ENCODE results near the gene SNAP23. TPM values are rescaled to one million over a fixed set of nuclear protein-coding genes. Genes with fewer than 3 reads are reported as not detected.

The SNAP23 gene
- total and polyA plus RNA-seq, 7 donors = 43.8 to 107 (median 67.0) TPM

GRCh38 chr15:42491539-42492225, 3.8 kb upstream of the SNAP23 start:
- WGBS, 2 donors = 80 to 88% methylated on average over 18 of the region's 18 CpGs
- Histone ChIP-seq H3K27me3 (no peaks in the 10 kb centered on the region), H3K27ac (peak overlapping the region; percentile 87 to 94 (median 90)), H3K9me3 (no peaks in the 10 kb centered on the region), H3K36me3 (no peaks in the 10 kb centered on the region), H3K4me1 (peaks cover 0 to 59% (median 38%) of the 10 kb centered on the region in 4 donors), H3K4me3 (peak overlapping the region; percentile 71 to 87 (median 84))
- intact Hi-C loops (cut with DNase I) = no loop called here
- TF ChIP-seq CTCF (IDR thresholded peaks at IDR 0.05) (no peak), EP300 (IDR thresholded peaks at IDR 0.05) (peak in 1 of 4 donors; percentile 6)
- no peak for DNase-seq

GRCh38 chr15:42493679-42494078, 1.8 kb upstream of the SNAP23 start:
- H3K27ac ChIP-seq = peak overlapping the region in 3 of 4 donors; percentile 23 to 95 (median 91)
- H3K4me3 ChIP-seq = no peak overlapping the region
- TF ChIP-seq POLR2A (IDR thresholded peaks at IDR 0.05) (no peak), CTCF (IDR thresholded peaks at IDR 0.05) (no peak), EP300 (IDR thresholded peaks at IDR 0.05) (no peak), POLR2AphosphoS5 (IDR thresholded peaks at IDR 0.05) (no peak)
- DNase-seq = no peak
- H3K4me1 ChIP-seq = peaks cover 0 to 53% (median 41%) of the 10 kb centered on the region in 4 donors
- H3K9me3 ChIP-seq = no peaks in the 10 kb centered on the region
- intact Hi-C loops (cut with DNase I) = no loop called here
- no peaks in the 10 kb centered on the region for H3K27me3 ChIP-seq
- 74 to 97% methylated on average over 1 of the region's 1 CpG for WGBS, 2 donors
- H3K36me3 ChIP-seq = no peaks in the 10 kb centered on the region

- WGBS, 2 donors = 2 to 10% methylated on average over 10 of the region's 10 CpGs
Measured at GRCh38 chr15:42494998-42495360, 455 bp upstream of the SNAP23 start.

GRCh38 chr15:42498212-42499068, 3.0 kb downstream of the SNAP23 start:
- 73 to 81% methylated on average over 6 of the region's 6 CpGs for WGBS, 2 donors
- TF ChIP-seq POLR2AphosphoS5 (IDR thresholded peaks at IDR 0.05) (no peak), POLR2A (IDR thresholded peaks at IDR 0.05) (no peak), CTCF (IDR thresholded peaks at IDR 0.05) (no peak), EP300 (IDR thresholded peaks at IDR 0.05) (no peak)
- Histone ChIP-seq H3K4me3 (no peak overlapping the region), H3K9me3 (no peaks in the 10 kb centered on the region), H3K27me3 (no peaks in the 10 kb centered on the region), H3K4me1 (peaks cover 0 to 49% (median 38%) of the 10 kb centered on the region in 4 donors), H3K36me3 (no peaks in the 10 kb centered on the region), H3K27ac (peak overlapping the region; percentile 36 to 65 (median 52))
- intact Hi-C loops (cut with DNase I) = loop anchor here (5.0 kb wide), 1 partner anchor 49 kb away; the partner anchor contains the start of genes HAUS2 and LRRC57
- no peak for DNase-seq

More at GRCh38 chr15:42494998-42495360, 455 bp upstream of the SNAP23 start:
- Histone ChIP-seq H3K27ac (peak overlapping the region; percentile 84 to 95 (median 88)), H3K36me3 (no peaks in the 10 kb centered on the region), H3K9me3 (no peaks in the 10 kb centered on the region), H3K27me3 (no peaks in the 10 kb centered on the region), H3K4me1 (peaks cover 0 to 52% (median 42%) of the 10 kb centered on the region in 4 donors), H3K4me3 (peak overlapping the region; percentile 54 to 89 (median 61))
- TF ChIP-seq EP300 (IDR thresholded peaks at IDR 0.05) (no peak), POLR2AphosphoS5 (IDR thresholded peaks at IDR 0.05) (peak in 1 of 4 donors; percentile 51)
- intact Hi-C loops (cut with DNase I) = loop anchor here (5.0 kb wide), 1 partner anchor 52 kb away; the partner anchor contains the start of genes HAUS2 and LRRC57
- DNase-seq = peak; percentile 74

Data from sigmoid colon (tissue), 7 donors.